Stomach (tissue), 19 donors: Measurements from ENCODE around the gene CHN1. TPM values are rescaled to one million over a fixed set of nuclear protein-coding genes. Genes with fewer than 3 reads are reported as not detected.

Experiments used
- DNase-seq, 2 donors: peaks; one replicate each; pipeline versions ENCODE4 v3.0.0 to v3.0.0-alpha.2; 2013 to 2019
- H3K27ac ChIP-seq, 5 donors: fragments of 200-600 bp in 4 of 5; sonication (generic) in 4 of 5; one replicate each; pipeline ENCODE4 v1.5.1; 2013 to 2019; ENCODE audit warnings: mild to moderate bottlenecking in 1 of 5, moderate library complexity in 1 of 5
- H3K27me3 ChIP-seq, 3 donors: fragments of 200-600 bp; sonication (generic); one replicate each; pipeline ENCODE4 v1.5.1; 2017 to 2019; ENCODE audit warnings: mixed run types in 1 of 3
- H3K36me3 ChIP-seq, 4 donors: fragments of 200-600 bp; sonication (generic); 1 replicate in 3 of 4; 2 replicates in 1 of 4; pipeline ENCODE4 v1.5.1; 2016 to 2019
- H3K4me1 ChIP-seq, 4 donors: fragments of 200-600 bp; sonication (generic); one replicate each; pipeline ENCODE4 v1.5.1; 2016 to 2019
- H3K4me3 ChIP-seq, 4 donors: fragments of 200-600 bp; sonication (generic) in 3 of 4; one replicate each; pipeline ENCODE4 v1.5.1; 2016 to 2019; ENCODE audit warnings: mild to moderate bottlenecking in 1 of 4
- H3K9me3 ChIP-seq, 4 donors: fragments of 200-600 bp; sonication (generic); one replicate each; pipeline ENCODE4 v1.5.1; 2016 to 2019
- EP300 ChIP-seq: sonication (generic); formaldehyde crosslinking; IDR thresholded peaks from one replicate; pipeline ENCODE4 v1.6.1; 2017; ENCODE audit warnings: antibody characterized with exemption
- POLR2A ChIP-seq, 4 donors: fragments of 450-650 bp; IDR thresholded peaks; one replicate each; pipeline ENCODE4 v1.6.1; 2016; ENCODE audit warnings: antibody characterized with exemption in 4 of 4, control low read depth in 2 of 4, mild to moderate bottlenecking in 1 of 4, moderate library complexity in 1 of 4
- POLR2AphosphoS5 ChIP-seq, 3 donors: sonication (generic); formaldehyde crosslinking; IDR thresholded peaks; one replicate each; pipeline ENCODE4 v1.6.1; 2016; ENCODE audit warnings: antibody characterized with exemption in 3 of 3
- WGBS, 5 donors: extraction: QIAGEN DNeasy Blood & Tissue Kit in 3 of 5; methylation state at CpG; one replicate each; pipeline versions ENCODE4 v1.1.5 to v1.1.7; 2013 to 2018; 5-methylcytosine and 5-hydroxymethylcytosine counted together
- intact Hi-C: fragments of 100-400 bp; cut with DNase I; formaldehyde crosslinking; loops from one replicate; pipeline ENCODE4 v1.15.1; 2023; ENCODE audit warnings: low total_unique reads
- long read RNA-seq, 10 donors: transcript quantifications; one replicate each; lab custom pipeline, GENCODE V29; 2026
- polyA plus RNA-seq, 3 donors: library from polyadenylated mRNA; stranded (reverse); fragments of 200-250 nt; gene quantifications; one replicate each; pipeline ENCODE4 v1.2.3, GENCODE V29; 2013
- total RNA-seq, 5 donors: library from RNA; depleted of rRNA; stranded (reverse); fragments of >200 nt; gene quantifications; one replicate each; pipeline versions ENCODE4 v1.1.0 to v1.2.3, GENCODE V29; 2014 to 2016
- TF ChIP-seq, protein P1 (sequence below), 7 experiments: fragments of 450-650 bp in 4 of 7; fragments of 200-600 bp in 3 of 7; sonication (generic) in 3 of 7; IDR thresholded peaks; one replicate each; pipeline ENCODE4 v1.5.1; 2016 to 2019; ENCODE audit warnings: antibody characterized with exemption in 7 of 7, control low read depth in 2 of 7, mild to moderate bottlenecking in 1 of 7
- donor health status: healthy with polysubstance abuse.
- donor health status: Bipolar disorder and iron deficiency.
- donor health status: healthy.

CHN1 gene, protein sequence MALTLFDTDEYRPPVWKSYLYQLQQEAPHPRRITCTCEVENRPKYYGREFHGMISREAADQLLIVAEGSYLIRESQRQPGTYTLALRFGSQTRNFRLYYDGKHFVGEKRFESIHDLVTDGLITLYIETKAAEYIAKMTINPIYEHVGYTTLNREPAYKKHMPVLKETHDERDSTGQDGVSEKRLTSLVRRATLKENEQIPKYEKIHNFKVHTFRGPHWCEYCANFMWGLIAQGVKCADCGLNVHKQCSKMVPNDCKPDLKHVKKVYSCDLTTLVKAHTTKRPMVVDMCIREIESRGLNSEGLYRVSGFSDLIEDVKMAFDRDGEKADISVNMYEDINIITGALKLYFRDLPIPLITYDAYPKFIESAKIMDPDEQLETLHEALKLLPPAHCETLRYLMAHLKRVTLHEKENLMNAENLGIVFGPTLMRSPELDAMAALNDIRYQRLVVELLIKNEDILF
- total RNA-seq (10 to 100 TPM in 2 of 5 donors, 1 to 10 TPM in 2, not detected in 1; 2.3 to 50.9 (median 8.4) TPM), polyA plus RNA-seq (10 to 100 TPM in 2 of 3 donors, 1 to 10 TPM in 1; 5.7 to 12.7 (median 12.2) TPM)
- long read RNA-seq, donor 1: 0 reads
- long read RNA-seq, donor 2, partial matches to known transcripts: 0 of 1 reads
- long read RNA-seq, donor 2, other reads (novel, unspliced or antisense): 0 of 1 reads
- long read RNA-seq, donor 3: 0 reads
- long read RNA-seq, donor 4: 0 reads
- long read RNA-seq, donor 5: 0 reads
- long read RNA-seq, donor 6: 0 reads
- long read RNA-seq, donor 7, partial matches to known transcripts: 0 of 1 reads
- long read RNA-seq, donor 7, other reads (novel, unspliced or antisense): 0 of 1 reads
- long read RNA-seq, donor 8: 0 reads
- long read RNA-seq, donor 9: 0 reads
- long read RNA-seq, donor 10: 0 reads

DNA sequence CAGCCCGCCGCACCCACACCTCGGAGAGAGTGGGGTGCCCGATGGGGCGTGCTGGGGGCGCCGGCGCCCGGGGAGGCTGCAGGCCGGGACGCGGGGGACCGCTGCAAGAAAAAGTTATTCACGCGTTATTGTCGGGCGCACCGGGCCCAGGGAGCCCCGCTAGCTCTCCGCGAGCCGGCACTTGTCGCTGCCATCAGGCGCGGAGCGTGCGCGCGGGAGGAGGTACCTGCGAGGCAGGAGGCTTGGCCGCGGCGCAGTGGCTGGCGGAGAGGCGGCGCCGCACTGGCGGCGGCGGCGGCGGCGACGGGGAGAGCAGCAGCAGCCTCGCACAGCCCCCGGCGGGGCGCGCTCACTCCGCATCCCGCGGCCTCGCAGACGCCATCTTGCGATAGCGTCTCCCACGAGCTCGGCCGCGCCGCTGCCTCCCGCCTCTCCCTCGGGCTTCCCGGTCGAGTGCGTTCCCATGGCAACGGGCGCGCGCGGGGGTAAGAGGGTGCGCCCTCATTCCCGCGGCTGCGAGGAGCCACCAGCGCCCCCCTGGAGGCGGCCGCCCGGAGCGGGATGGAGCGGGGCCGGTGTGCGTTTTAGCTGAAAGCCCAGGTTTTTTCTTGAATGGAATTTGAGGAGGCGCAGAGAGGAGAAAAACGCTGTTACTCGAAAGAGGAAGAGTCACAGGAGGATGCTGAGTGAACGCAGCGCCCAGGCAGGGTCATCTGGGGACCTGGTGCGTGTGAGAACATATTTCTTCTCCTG is at the start of gene CHN1:
CHN1 (minus strand) TSS at position 402 of the 753 bp plus-strand sequence. CDS start 469 bp downstream, outside the sequence.
- TF ChIP-seq, protein P1, sequence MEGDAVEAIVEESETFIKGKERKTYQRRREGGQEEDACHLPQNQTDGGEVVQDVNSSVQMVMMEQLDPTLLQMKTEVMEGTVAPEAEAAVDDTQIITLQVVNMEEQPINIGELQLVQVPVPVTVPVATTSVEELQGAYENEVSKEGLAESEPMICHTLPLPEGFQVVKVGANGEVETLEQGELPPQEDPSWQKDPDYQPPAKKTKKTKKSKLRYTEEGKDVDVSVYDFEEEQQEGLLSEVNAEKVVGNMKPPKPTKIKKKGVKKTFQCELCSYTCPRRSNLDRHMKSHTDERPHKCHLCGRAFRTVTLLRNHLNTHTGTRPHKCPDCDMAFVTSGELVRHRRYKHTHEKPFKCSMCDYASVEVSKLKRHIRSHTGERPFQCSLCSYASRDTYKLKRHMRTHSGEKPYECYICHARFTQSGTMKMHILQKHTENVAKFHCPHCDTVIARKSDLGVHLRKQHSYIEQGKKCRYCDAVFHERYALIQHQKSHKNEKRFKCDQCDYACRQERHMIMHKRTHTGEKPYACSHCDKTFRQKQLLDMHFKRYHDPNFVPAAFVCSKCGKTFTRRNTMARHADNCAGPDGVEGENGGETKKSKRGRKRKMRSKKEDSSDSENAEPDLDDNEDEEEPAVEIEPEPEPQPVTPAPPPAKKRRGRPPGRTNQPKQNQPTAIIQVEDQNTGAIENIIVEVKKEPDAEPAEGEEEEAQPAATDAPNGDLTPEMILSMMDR (IDR thresholded peaks at IDR 0.05): no peak
- TF ChIP-seq POLR2AphosphoS5 (IDR thresholded peaks at IDR 0.05): peak in 2 of 3 donors; percentile 2 to 23
- H3K9me3 ChIP-seq: no peaks in the 10 kb centered on the region
- intact Hi-C loops: no loop called here
- DNase-seq: peak; percentile 49 to 93
- H3K27ac ChIP-seq: peak within 1 kb of the TSS; percentile 69 to 89 (median 85)
- H3K4me3 ChIP-seq: peak within 1 kb of the TSS; percentile 77 to 89 (median 80)
- H3K27me3 ChIP-seq: peaks cover 0 to 62% (median 16%) of the 10 kb centered on the region in 3 donors
- WGBS, 5 donors: 0 to 1% (median 1%) methylated on average over 23 to 89 of the region's 89 CpGs
- no peaks in the 10 kb centered on the region for H3K36me3 ChIP-seq
- H3K4me1 ChIP-seq: peaks cover 3 to 21% (median 15%) of the 10 kb centered on the region in 4 donors

DNA sequence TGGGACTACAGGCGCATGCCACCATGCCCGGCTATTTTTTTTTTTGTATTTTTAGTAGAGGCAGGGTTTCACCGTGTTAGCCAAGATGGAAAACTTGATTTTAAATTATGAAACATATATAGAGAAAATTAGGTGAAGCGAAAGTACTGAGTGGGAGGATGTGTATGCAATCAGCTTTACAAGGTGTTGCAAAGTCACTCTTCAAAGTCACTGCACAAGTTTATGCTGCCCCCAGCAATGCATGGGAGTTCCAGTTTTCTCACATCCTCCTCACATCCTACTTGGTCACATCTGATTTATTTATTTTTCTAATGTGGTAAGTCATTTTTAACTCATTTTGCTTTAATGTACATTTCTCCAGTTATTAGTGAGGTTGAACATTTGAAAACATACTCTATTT is 49.2 kb upstream of the CHN1 start:
- no peaks in the 10 kb centered on the region for H3K27me3 ChIP-seq
- intact Hi-C loops: no loop called here
- H3K27ac ChIP-seq: no peak overlapping the region
- H3K4me3 ChIP-seq: no peak overlapping the region
- TF ChIP-seq POLR2AphosphoS5 (IDR thresholded peaks at IDR 0.05): no peak
- TF ChIP-seq EP300: no peak
- TF ChIP-seq, protein P1 (IDR thresholded peaks at IDR 0.05): no peak
- no peak for TF ChIP-seq POLR2A (IDR thresholded peaks at IDR 0.05)
- H3K9me3 ChIP-seq: no peaks in the 10 kb centered on the region
- no peaks in the 10 kb centered on the region for H3K36me3 ChIP-seq
- no peak for DNase-seq
- H3K4me1 ChIP-seq: no peaks in the 10 kb centered on the region
- WGBS, 5 donors: 87 to 98% (median 91%) methylated on average over 4 of the region's 4 CpGs

- no peaks in the 10 kb centered on the region for H3K27me3 ChIP-seq
- H3K4me1 ChIP-seq: no peaks in the 10 kb centered on the region
- no peak for DNase-seq
- no peak overlapping the region for H3K27ac ChIP-seq
- intact Hi-C loops: no loop called here
- TF ChIP-seq POLR2A (IDR thresholded peaks at IDR 0.05): no peak
- TF ChIP-seq POLR2AphosphoS5 (IDR thresholded peaks at IDR 0.05): no peak
- TF ChIP-seq, protein P1 (IDR thresholded peaks at IDR 0.05): no peak
- TF ChIP-seq EP300: no peak
- H3K36me3 ChIP-seq: no peaks in the 10 kb centered on the region
- no peaks in the 10 kb centered on the region for H3K9me3 ChIP-seq
- no peak overlapping the region for H3K4me3 ChIP-seq
These were observed 44.5 kb upstream of the CHN1 start for GRCh38 chr2:175049661-175050060.

DNA sequence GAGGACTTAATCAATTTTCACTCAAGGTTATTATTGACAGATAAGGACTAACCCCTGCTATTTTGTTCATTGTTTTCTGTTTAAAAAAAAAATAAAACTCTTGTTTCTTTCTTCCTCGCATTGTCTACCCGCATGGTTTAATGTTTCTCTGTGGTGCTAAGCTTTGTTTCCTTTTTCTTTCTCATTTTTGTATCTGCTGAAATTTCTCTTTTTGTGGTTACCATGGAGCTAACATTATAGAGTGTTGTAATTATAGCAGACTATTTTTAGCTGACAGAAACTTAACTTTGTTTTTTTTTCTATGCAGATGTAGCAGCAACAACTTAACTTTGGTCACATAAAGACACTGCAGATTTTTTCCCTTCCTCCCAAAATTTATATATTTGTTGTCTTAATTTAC is 43.1 kb upstream of the CHN1 start:
- Histone ChIP-seq H3K36me3 (no peaks in the 10 kb centered on the region), H3K27me3 (no peaks in the 10 kb centered on the region), H3K4me3 (no peak overlapping the region), H3K9me3 (no peaks in the 10 kb centered on the region), H3K4me1 (no peaks in the 10 kb centered on the region), H3K27ac (no peak overlapping the region)
- intact Hi-C loops: no loop called here
- WGBS, 5 donors: 81 to 86% (median 86%) methylated on average over 2 of the region's 2 CpGs
- DNase-seq: no peak
- TF ChIP-seq POLR2AphosphoS5 (IDR thresholded peaks at IDR 0.05): no peak
- TF ChIP-seq EP300: no peak
- TF ChIP-seq, protein P1 (IDR thresholded peaks at IDR 0.05): no peak
- no peak for TF ChIP-seq POLR2A (IDR thresholded peaks at IDR 0.05)
